ENCODE data around the gene PCDHA4.
"Not testable (repeated sequence)": the region's sequence is repeated elsewhere in the genome, so short reads cannot be mapped to it uniquely, and the experiment has no call there.

Gene PCDHA4

DNA sequence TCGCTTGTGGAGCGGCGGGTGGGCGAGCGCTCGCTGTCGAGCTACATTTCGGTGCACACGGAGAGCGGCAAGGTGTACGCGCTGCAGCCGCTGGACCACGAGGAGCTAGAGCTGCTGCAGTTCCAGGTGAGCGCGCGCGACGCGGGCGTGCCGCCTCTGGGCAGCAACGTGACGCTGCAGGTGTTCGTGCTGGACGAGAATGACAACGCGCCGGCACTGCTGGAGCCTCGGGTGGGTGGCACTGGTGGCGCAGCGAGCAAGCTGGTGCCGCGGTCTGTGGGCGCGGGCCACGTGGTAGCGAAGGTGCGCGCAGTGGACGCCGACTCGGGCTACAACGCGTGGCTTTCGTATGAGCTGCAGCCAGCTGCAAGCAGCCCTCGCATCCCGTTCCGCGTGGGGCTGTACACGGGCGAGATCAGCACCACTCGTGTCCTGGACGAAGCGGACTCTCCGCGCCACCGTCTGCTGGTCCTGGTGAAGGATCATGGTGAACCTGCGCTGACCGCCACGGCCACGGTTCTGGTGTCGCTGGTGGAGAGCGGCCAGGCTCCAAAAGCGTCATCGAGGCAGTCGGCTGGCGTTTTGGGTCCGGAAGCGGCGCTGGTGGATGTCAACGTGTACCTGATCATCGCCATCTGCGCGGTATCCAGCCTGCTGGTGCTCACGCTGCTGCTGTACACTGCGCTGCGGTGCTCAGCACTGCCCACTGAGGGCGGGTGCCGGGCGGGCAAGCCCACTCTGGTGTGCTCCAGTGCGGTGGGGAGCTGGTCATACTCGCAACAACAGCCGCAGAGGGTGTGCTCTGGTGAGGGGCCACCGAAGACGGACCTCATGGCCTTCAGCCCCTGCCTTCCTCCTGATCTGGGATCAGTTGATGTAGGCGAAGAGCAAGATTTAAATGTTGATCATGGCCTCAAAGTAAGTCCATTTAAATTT is 36.2 kb downstream of the PCDHA4 start:
- no peak for TF ChIP-seq POLR2AphosphoS5 (IDR thresholded peaks at IDR 0.05; ENCODE audit: low read depth, low read length)

DNA sequence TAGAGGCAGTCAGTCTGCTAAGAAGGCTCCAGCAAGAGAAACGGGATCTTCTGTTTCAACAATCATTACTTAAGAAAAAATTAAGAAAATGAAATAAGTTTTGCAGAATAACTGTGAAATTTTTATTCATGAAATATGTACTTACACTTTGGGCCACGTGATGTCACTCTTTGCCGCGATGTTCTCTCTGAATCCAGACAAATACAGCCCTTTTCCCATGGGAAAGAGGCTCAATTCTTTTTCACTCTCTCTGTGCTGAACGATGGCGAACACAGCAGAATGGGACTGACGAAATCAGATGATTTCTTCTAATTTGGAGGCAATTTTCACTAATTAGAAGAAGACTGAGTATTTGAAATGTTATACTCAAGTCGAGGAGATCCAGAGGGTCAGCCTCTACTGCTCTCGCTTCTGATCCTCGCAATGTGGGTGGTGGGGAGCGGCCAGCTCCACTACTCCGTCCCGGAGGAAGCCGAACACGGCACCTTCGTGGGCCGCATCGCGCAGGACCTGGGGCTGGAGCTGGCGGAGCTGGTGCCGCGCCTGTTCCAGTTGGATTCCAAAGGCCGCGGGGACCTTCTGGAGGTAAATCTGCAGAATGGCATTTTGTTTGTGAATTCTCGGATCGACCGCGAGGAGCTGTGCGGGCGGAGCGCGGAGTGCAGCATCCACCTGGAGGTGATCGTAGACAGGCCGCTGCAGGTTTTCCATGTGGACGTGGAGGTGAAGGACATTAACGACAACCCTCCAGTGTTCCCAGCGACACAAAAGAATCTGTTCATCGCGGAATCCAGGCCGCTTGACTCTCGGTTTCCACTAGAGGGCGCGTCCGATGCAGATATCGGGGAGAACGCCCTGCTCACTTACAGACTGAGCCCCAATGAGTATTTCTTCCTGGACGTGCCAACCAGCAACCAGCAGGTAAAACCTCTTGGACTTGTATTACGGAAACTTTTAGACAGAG is 41.6 kb downstream of the PCDHA4 start, which contains the start of gene PCDHA9:
Gene PCDHA9, plus strand, starts transcription at position 244 of the 964 bp plus-strand sequence. Its CDS starts 114 bp downstream, at position 358.
- not testable (repeated sequence) for TF ChIP-seq REST (IDR thresholded peaks at IDR 0.05; ENCODE audit: insufficient read depth in 1 of 2, low read depth in 2 of 2, low read length in 2 of 2); POLR2AphosphoS5 (IDR thresholded peaks at IDR 0.05; ENCODE audit: low read depth, low read length); TAF1 (IDR thresholded peaks at IDR 0.05; ENCODE audit: borderline replicate concordance, insufficient read depth, low read length)

DNA sequence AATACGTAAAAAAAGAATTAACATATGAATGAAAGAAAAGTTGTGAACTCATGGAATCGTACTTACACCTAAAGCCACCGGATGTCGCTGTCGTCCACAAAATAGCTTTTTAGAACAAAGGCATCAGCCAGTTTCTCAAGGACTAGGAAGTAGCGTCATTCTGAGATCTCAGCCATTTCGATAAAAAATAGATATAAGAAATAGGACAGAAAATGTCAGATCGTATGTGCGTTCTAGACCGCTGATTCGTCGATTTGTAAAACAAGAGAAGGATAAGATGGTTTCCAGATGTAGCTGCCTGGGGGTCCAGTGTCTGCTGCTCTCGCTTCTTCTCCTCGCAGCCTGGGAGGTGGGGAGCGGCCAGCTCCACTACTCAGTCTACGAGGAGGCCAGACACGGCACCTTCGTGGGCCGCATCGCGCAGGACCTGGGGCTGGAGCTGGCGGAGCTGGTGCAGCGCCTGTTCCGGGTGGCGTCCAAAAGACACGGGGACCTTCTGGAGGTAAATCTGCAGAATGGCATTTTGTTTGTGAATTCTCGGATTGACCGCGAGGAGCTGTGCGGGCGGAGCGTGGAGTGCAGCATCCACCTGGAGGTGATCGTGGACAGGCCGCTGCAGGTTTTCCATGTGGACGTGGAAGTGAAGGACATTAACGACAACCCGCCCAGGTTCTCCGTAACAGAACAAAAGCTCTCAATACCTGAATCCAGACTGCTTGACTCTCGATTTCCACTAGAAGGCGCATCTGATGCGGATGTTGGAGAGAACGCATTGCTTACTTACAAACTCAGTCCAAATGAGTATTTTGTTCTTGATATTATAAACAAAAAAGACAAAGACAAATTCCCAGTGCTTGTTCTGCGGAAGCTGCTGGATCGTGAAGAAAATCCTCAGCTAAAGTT is 49.2 kb downstream of the PCDHA4 start, which contains the start of gene PCDHA10:
Gene PCDHA10, plus strand, starts transcription at position 126 of the 903 bp plus-strand sequence. Its CDS starts 152 bp downstream, at position 278.
- no peak for TF ChIP-seq FOXP2 (optimal IDR thresholded peaks at IDR 0.05; ENCODE audit: borderline replicate concordance, extremely low read depth, extremely low read length, insufficient read depth)
- TF ChIP-seq TAF1 (IDR thresholded peaks at IDR 0.05; ENCODE audit: borderline replicate concordance, insufficient read depth, low read length) = no peak
- no peak for TF ChIP-seq REST (IDR thresholded peaks at IDR 0.05; ENCODE audit: insufficient read depth in 1 of 2, low read depth in 2 of 2, low read length in 2 of 2)
- TF ChIP-seq SIN3A (IDR thresholded peaks at IDR 0.05; ENCODE audit: borderline replicate concordance, insufficient read depth, low read length) = no peak
- TF ChIP-seq POLR2AphosphoS5 (IDR thresholded peaks at IDR 0.05; ENCODE audit: low read depth, low read length) = no peak

GRCh38 chr5:140857177-140857986 is 50.5 kb downstream of the PCDHA4 start:
- TF ChIP-seq TAF1 (IDR thresholded peaks at IDR 0.05; ENCODE audit: borderline replicate concordance, insufficient read depth, low read length) (no peak), FOXP2 (optimal IDR thresholded peaks at IDR 0.05; ENCODE audit: borderline replicate concordance, extremely low read depth, extremely low read length, insufficient read depth) (no peak), POLR2AphosphoS5 (IDR thresholded peaks at IDR 0.05; ENCODE audit: low read depth, low read length) (no peak), SIN3A (IDR thresholded peaks at IDR 0.05; ENCODE audit: borderline replicate concordance, insufficient read depth, low read length) (no peak), REST (IDR thresholded peaks at IDR 0.05; ENCODE audit: insufficient read depth in 1 of 2, low read depth in 2 of 2, low read length in 2 of 2) (no peak)

Data from PFSK-1 (cell line).